ENCODE measurements around the gene PPP1R26.

The PPP1R26 gene

DNA sequence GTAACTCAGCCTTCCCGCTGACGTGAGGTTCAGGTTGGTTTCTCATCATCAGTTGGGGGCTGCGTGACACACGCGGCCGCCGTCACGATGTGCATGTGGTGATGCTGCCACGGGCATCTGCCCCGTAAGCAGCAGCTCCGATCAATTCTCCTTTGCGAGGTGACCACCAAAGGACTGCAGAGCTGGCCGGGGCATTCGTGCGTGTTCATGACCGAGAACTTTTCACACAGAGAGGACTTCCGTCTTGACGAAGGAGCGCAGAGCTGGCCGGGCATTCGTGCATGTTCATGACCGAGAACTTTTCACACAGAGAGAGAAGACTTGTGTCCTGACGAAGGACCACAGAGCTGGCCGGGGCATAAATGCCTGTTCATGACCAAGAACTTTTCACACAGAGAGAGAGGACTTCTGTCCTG, 37.8 kb downstream of the PPP1R26 start:
- DNase-seq (ENCODE audit: extremely low read depth, low read depth), result no peak
- TF ChIP-seq, protein P1, sequence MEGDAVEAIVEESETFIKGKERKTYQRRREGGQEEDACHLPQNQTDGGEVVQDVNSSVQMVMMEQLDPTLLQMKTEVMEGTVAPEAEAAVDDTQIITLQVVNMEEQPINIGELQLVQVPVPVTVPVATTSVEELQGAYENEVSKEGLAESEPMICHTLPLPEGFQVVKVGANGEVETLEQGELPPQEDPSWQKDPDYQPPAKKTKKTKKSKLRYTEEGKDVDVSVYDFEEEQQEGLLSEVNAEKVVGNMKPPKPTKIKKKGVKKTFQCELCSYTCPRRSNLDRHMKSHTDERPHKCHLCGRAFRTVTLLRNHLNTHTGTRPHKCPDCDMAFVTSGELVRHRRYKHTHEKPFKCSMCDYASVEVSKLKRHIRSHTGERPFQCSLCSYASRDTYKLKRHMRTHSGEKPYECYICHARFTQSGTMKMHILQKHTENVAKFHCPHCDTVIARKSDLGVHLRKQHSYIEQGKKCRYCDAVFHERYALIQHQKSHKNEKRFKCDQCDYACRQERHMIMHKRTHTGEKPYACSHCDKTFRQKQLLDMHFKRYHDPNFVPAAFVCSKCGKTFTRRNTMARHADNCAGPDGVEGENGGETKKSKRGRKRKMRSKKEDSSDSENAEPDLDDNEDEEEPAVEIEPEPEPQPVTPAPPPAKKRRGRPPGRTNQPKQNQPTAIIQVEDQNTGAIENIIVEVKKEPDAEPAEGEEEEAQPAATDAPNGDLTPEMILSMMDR (IDR thresholded peaks at IDR 0.05; ENCODE audit: low read depth, low read length), result no peak

DNA sequence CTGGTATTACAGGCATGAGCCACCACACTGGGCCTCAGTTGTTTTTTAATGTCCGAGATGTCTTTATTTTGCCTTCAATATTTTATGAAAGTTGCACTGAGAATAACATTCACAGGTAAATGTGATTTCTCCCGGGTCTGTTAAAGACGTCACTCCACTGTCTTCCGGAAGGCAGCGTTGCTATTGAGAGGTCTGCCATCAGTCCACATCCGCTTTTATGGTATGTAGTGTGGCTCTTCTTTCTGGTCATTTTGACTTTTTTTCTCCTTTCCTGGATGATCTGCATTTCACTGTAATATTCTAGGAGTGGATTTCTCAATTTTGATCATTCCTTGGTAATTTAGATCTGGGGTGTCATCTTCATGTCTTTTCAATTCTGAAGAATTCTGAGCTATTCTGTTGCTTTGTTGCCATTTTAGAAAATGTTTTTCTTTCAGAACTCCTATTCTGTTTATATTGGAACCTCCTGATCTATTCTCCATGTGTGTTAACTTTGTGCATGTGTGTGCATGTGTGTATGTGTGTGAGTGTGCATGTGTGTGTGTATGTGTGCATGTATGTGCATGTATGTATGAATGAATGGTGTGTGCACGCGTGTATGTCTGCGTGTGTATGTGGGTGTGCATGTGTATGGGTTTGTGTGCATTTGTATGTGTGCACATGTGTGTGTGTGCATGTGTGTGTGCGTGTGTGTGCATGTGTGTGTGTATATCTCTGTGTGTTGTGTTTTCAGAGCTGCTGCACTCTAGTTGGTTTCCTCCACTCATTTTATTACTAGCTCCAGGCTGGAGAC, 39.8 kb downstream of the PPP1R26 start:
- no peak for DNase-seq (ENCODE audit: extremely low read depth, low read depth)
- TF ChIP-seq, protein P1 (IDR thresholded peaks at IDR 0.05; ENCODE audit: low read depth, low read length), result no peak

DNA sequence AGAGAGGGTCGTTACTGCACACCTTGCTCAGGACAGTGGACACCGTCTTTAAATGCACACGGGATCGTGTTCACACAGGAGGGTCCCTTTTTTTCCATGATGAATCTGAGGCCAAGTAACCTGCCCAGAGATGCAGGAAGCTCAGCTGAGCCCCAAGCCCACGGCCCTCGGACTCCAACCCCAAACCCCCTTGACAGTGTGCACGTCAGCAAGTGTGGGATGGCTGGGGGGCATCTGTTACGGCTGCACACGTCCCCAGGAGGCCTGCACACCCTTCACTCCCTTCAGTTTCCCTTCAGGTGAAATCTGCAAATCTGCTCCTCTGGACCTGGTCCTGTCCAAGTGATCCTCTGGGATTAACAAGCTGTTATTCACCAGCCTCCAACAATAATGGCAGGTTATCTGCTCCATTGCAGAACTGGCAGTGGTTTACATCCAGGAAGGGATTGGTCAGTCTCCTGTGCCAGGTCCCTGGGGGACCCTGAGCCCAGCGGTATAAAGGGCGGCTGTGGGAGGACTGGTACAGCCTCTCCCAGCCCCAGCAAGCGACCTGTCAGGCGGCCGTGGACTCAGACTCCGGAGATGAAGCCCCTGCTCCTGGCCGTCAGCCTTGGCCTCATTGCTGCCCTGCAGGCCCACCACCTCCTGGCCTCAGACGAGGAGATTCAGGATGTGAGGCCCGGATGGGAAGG, 41.5 kb downstream of the PPP1R26 start, which contains the start of gene LCN1:
TSS of gene LCN1 (plus strand) at position 525 of the 692 bp plus-strand sequence. CDS start at position 583, 58 bp downstream.
- no peak for DNase-seq (ENCODE audit: extremely low read depth, low read depth)
- TF ChIP-seq, protein P1 (IDR thresholded peaks at IDR 0.05; ENCODE audit: low read depth, low read length), result no peak

DNA sequence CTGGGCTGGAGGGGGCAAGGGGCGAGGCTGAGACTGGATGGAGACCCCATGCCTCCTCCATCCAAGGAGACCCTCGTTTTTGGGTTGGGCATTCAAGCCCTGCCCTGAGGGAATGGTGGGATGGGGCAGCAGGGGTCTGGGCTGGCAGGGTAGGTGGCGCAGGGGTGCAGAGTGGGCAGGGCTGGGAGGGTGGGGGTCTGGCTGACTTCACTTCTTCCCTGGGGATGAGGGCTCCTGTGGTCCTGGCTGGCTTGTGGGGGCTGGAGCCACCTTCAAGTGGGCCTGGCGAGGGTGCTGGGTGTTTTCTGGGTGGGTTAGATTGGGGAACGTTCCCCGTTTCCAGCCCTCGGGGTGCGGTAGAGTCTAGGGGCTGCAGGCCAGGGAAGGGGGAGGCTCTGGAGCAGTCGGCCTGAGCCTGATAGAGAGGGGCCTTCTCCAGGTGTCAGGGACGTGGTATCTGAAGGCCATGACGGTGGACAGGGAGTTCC, 42.1 kb downstream of the PPP1R26 start:
- no peak for DNase-seq (ENCODE audit: extremely low read depth, low read depth)

DNA sequence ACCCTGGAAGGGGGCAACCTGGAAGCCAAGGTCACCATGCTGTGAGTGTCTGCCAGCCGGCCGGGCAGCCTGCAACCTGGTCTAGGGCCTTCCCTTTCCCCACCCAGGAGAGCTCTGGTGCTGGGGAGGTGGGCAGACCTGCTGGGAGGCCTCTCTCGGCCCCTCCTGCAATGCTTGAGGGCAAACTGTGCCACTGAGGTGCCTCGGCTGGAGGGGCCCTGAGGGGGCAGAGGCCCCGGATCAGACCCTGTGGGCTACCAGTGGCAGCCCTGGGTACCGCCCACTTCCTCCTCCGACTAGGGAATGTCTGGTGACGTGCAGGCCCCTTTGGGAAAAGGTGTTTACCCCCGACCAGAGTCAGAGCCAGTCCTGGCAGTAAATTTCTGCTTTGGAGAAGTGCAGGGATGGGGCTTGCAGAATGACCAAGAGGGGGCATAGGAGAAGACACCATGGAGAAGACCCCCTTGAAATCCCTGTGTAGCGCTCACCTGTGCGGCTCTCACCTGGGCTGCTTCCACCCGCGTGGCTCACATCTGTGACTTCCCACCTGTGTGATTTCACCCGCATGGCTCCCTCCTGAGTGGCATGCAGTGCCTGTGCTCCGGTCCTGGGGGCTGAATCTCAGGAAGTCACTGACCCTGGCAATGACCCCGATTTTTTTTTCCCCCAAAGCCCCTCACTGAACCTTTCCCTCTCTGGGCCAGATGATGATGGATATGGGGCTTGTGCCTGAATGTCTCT, 42.7 kb downstream of the PPP1R26 start:
- TF ChIP-seq, protein P1 (IDR thresholded peaks at IDR 0.05; ENCODE audit: low read depth, low read length), result no peak
- no peak for DNase-seq (ENCODE audit: extremely low read depth, low read depth)

More for the DNA sequence above, 42.1 kb downstream of the PPP1R26 start:
- TF ChIP-seq, protein P1 (IDR thresholded peaks at IDR 0.05; ENCODE audit: low read depth, low read length), result no peak

DNA sequence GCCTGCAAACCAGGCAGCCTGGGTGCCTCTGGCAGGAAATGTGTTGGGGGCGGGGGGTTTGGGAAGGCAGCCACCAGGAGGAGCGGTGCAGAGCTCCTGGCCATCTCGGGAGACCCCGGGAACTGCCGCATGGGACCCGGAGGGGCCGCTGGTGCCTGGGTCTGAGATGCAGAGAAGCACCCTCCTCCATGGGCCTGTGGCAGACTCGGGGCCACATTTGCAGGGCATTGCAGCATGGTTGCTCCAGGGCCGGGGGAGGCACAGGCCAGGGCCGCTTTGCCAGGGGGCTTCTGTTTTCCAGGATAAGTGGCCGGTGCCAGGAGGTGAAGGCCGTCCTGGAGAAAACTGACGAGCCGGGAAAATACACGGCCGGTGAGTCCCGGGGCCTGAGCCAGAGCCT, 43.3 kb downstream of the PPP1R26 start:
- TF ChIP-seq, protein P1 (IDR thresholded peaks at IDR 0.05; ENCODE audit: low read depth, low read length), result no peak
- DNase-seq (ENCODE audit: extremely low read depth, low read depth), result no peak

Measured in AG09319 (cell line).